ENCODE measurements around the gene PAX3.

Gene PAX3

DNA sequence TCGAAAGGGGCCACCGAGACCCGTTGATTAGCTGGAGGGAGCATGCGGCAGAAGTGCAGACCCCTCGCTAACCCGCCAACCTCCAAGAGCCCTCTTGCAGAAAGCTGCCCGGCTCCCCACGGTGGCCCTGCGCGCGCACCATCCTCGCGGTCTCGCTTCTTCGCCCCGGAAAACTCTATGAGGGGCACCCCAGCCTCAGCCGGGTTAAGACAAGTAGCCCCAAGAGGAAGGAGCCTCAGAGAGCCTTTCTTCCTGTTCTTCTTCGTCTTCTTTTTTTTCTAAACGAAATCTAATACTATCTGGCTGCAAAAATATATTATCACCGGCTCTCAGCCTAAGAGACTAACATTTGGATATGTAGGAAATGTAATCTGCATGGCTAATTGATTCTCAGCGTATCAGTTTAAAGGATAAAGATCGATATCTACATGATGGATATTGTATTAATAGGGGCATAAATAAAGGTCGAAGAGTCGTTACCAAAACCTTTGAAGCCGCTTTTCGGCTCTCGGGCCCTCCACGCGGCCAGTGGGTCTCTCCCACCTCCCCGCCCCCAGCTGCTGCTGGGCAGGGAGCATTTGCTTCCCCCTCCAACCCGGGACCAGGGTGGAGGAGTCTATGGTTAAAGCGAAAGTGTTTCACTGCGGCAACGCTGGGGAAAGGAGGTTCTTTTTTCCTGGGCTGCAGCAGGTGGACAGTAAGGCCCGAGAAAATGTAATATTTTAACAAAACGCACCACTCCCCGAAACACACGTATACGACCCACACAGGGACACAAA is 6.1 kb upstream of the PAX3 start:
- ChIA-PET POLR2A (no interaction called here), CTCF (no interaction called here)
- no peak for DNase-seq (ENCODE audit: extremely low spot score)
- TF ChIP-seq LEF1 (IDR thresholded peaks at IDR 0.05; ENCODE audit: borderline replicate concordance) (no peak), ELF4 (IDR thresholded peaks at IDR 0.05) (no peak), ZNF384 (IDR thresholded peaks at IDR 0.05) (no peak), HDGF (IDR thresholded peaks at IDR 0.05; ENCODE audit: borderline replicate concordance) (no peak), FOXK2 (IDR thresholded peaks at IDR 0.05) (no peak), CTBP1 (IDR thresholded peaks at IDR 0.05; ENCODE audit: borderline replicate concordance) (no peak), NFRKB (IDR thresholded peaks at IDR 0.05) (no peak), SP1 (IDR thresholded peaks at IDR 0.05) (no peak), FOXA1 (IDR thresholded peaks at IDR 0.05) (no peak), TARDBP (IDR thresholded peaks at IDR 0.05) (no peak), SUZ12 (IDR thresholded peaks at IDR 0.05) (no peak), BHLHE40 (IDR thresholded peaks at IDR 0.05; ENCODE audit: borderline replicate concordance) (no peak)
- TF ChIP-seq, protein P1, sequence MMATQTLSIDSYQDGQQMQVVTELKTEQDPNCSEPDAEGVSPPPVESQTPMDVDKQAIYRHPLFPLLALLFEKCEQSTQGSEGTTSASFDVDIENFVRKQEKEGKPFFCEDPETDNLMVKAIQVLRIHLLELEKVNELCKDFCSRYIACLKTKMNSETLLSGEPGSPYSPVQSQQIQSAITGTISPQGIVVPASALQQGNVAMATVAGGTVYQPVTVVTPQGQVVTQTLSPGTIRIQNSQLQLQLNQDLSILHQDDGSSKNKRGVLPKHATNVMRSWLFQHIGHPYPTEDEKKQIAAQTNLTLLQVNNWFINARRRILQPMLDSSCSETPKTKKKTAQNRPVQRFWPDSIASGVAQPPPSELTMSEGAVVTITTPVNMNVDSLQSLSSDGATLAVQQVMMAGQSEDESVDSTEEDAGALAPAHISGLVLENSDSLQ (IDR thresholded peaks at IDR 0.05), result no peak

DNA sequence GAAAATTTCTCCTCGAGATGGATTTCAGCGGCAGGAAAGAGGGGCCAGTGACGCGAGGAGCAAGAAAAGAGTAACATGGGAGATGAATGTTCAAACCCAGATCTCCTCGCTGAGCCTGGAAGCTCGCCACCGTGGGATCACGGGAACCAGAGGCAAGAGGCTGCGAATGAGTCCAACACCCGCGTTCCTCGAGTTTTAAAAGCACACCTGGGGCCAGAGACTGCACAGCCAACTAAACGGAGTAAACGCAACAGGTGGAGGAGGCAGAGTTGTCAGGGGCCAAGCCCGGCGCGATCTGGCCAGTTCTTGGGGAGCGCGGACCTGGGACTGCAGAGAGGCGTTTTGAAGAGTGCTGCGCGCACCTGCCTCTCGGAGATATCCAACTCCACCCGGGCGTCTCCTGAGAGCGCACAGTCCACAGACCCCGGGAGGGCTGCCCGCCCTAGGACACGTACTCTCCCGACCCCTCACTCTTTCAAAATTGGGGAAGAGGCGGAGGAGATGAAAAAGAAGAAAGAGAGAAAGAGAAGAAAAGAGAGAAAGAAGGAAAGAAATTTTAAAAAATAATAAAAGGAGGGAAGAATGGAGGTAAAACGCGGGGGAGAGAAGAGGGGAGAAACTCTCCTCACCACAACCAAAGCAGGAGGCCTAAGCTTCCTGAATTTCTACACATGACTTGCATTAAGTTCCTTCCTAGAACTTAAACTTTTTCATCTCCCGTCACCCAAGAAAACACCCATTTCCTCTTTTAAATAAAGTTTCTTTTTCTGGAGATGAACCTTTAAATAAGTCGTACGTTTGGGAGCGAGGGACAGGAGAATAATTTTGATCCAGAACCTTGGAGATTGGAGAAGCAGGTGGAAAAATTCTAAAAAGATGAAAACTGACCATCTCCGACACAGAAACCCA is 5.3 kb upstream of the PAX3 start:
- ChIA-PET CTCF (no interaction called here), POLR2A (no interaction called here)

GRCh38 chr2:222303045-222303827 is 4.4 kb upstream of the PAX3 start:
- DNase-seq (ENCODE audit: extremely low spot score), result no peak
- ChIA-PET CTCF (no interaction called here), POLR2A (no interaction called here)

More for the DNA sequence above, 5.3 kb upstream of the PAX3 start:
- no peak for DNase-seq (ENCODE audit: extremely low spot score)
- no peak for TF ChIP-seq CTBP1 (IDR thresholded peaks at IDR 0.05; ENCODE audit: borderline replicate concordance)
- TF ChIP-seq, protein P1 (IDR thresholded peaks at IDR 0.05), result no peak
- no peak for TF ChIP-seq ZNF384 (IDR thresholded peaks at IDR 0.05)
- no peak for TF ChIP-seq BHLHE40 (IDR thresholded peaks at IDR 0.05; ENCODE audit: borderline replicate concordance)
- TF ChIP-seq L3MBTL2 (conservative IDR thresholded peaks at IDR 0.05), result no peak
- no peak for TF ChIP-seq ELF4 (IDR thresholded peaks at IDR 0.05)

DNA sequence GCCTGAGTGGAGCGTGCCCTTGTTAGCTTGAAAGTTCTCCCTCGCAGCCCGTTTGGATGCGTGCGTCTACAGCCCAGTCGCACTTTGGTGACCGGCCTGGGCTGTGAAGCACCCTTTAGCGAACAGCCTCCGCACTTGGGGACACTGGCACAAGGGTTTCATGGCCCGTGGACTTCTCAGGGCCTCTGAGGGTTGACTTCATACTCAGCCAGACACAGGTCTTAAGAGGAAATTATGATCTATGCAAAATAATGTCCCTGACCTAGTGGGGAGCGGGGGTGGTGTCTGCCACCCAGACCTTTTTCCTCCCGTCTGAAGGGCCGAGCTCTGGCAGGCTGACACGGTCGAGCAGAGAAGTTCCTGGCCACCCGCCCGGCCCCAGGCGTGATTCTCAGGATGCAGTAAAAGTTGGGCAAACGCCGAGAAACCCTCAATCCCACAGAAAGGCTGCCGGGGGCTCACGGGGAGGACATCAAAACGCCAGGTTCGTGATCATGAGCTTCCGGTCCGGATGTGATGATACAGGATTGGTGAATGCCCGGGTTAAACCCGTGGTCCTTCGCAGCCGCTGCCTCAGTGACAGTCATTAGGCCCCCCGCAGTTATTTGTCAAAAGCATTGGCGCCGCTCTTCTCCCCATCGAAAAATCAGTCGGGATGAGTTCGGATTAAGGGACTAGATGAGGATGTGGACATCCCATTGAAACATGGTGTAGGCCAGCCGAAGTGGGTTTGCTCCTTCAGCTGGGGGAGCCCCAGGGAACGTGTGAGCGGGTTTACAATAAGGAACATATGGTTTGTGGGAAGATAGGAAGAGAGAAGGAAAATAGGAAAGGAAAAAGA is 3.6 kb upstream of the PAX3 start:
- TF ChIP-seq ELF4 (IDR thresholded peaks at IDR 0.05), result no peak
- no peak for TF ChIP-seq FOXK2 (IDR thresholded peaks at IDR 0.05)
- TF ChIP-seq L3MBTL2 (conservative IDR thresholded peaks at IDR 0.05), result no peak
- TF ChIP-seq ARNT (IDR thresholded peaks at IDR 0.05), result no peak
- TF ChIP-seq, protein P1 (IDR thresholded peaks at IDR 0.05), result no peak
- TF ChIP-seq SUZ12 (IDR thresholded peaks at IDR 0.05), result no peak
- no peak for TF ChIP-seq BHLHE40 (IDR thresholded peaks at IDR 0.05; ENCODE audit: borderline replicate concordance)
- no peak for TF ChIP-seq FOXA1 (IDR thresholded peaks at IDR 0.05)
- TF ChIP-seq LEF1 (IDR thresholded peaks at IDR 0.05; ENCODE audit: borderline replicate concordance), result no peak
- TF ChIP-seq HDGF (IDR thresholded peaks at IDR 0.05; ENCODE audit: borderline replicate concordance), result no peak
- TF ChIP-seq NFRKB (IDR thresholded peaks at IDR 0.05), result no peak
- no peak for TF ChIP-seq ZNF384 (IDR thresholded peaks at IDR 0.05)
- no peak for TF ChIP-seq CTBP1 (IDR thresholded peaks at IDR 0.05; ENCODE audit: borderline replicate concordance)
- no peak for TF ChIP-seq FOXM1 (IDR thresholded peaks at IDR 0.05; ENCODE audit: borderline replicate concordance)
- DNase-seq (ENCODE audit: extremely low spot score), result no peak
- CTCF ChIA-PET, result no interaction called here
- POLR2A ChIA-PET, result no interaction called here

More at GRCh38 chr2:222303045-222303827, 4.4 kb upstream of the PAX3 start:
- no peak for TF ChIP-seq CTBP1 (IDR thresholded peaks at IDR 0.05; ENCODE audit: borderline replicate concordance)
- TF ChIP-seq HDGF (IDR thresholded peaks at IDR 0.05; ENCODE audit: borderline replicate concordance), result no peak
- TF ChIP-seq ZNF384 (IDR thresholded peaks at IDR 0.05), result no peak
- TF ChIP-seq ELF4 (IDR thresholded peaks at IDR 0.05), result no peak
- TF ChIP-seq FOXK2 (IDR thresholded peaks at IDR 0.05), result no peak
- TF ChIP-seq FOXA1 (IDR thresholded peaks at IDR 0.05), result no peak
- TF ChIP-seq SP1 (IDR thresholded peaks at IDR 0.05), result no peak
- no peak for TF ChIP-seq LEF1 (IDR thresholded peaks at IDR 0.05; ENCODE audit: borderline replicate concordance)
- no peak for TF ChIP-seq FOXM1 (IDR thresholded peaks at IDR 0.05; ENCODE audit: borderline replicate concordance)
- TF ChIP-seq, protein P1 (IDR thresholded peaks at IDR 0.05), result no peak
- TF ChIP-seq ARNT (IDR thresholded peaks at IDR 0.05), result no peak
